Effector CD4-positive, alpha-beta T cell (primary cell): ENCODE data around the gene CYB5R4.
"Not testable (repeated sequence)": the region's sequence is repeated elsewhere in the genome, so short reads cannot be mapped to it uniquely, and the experiment has no call there.

Experiments
- DNase-seq: peaks from one replicate; pipeline ENCODE4 v3.0.0-alpha.2; 2020

Gene CYB5R4

DNA sequence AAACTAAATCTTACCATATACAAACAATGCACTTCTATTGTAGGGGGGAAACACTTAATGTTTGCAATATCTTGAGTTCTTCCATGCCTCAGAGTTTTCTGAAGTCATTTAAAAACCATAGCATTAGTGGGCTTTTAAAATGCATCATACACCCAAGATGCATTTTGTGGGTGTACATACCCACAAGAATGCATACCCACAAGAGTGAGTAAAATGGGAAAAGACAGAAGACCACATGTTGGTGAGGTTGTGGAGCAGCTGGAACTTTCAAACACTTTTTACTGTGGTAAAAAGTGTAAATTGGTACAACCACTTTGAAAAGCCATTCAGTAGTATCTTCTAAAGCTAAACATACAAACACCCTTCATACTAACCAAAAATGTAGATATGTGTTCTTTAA is 57.5 kb downstream of the CYB5R4 start:
- DNase-seq = no peak

- no peak for DNase-seq
Observed at GRCh38 chr6:83920017-83920416, 60.5 kb downstream of the CYB5R4 start.

DNA sequence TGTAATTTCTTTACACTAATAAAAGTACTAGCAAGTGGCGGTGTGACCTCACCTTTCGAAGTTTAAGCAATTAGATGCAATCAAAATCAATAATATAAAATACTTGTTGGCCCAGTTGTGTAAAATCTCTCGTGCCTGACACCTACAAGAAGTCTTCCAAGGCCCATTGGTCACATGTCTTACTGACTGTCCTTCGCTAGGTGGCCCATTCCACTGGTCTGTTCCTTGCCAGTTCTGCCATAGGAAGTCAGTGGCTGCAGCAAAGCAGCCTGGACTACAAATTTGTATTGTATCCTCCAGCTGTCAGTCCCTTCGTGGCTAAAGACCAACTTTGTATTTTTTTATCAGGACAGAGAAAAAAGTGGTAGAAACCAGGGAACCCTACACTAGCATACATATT is 61.8 kb downstream of the CYB5R4 start:
- DNase-seq = no peak

- DNase-seq = no peak
Observed at GRCh38 chr6:83927470-83927869, 68.0 kb downstream of the CYB5R4 start.

- no peak for DNase-seq
Observed at GRCh38 chr6:83928286-83928685, 68.8 kb downstream of the CYB5R4 start.

DNA sequence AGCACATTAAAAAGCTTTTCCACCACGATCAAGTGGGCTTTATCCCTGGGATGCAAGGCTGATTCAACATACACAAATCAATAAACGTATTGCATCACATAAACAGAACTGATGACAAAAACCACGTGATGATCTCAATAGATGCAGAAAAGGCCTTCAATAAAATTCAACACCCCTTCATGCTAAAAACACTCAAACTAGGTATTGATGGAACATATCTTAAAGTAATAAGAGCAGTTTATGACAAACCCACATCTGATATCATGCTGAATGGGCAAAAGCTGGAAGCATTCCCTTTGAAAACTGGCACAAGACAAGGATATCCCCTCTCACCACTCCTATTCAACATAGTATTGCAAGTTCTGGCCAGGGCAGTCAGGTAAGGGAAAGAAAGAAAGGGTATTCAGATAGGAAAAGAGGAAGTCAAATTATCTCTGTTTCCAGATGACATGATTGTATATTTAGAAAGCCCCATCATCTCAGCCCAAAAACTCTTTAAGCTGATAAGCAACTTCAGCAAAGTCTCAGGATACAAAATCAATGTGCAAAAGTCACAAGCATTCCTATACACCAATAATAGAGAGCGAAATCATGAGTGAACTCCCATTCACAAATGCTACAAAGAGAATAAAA is 86.8 kb downstream of the CYB5R4 start:
- DNase-seq = not testable (repeated sequence)

- DNase-seq = not testable (repeated sequence)
Observed at GRCh38 chr6:83947983-83948382, 88.5 kb downstream of the CYB5R4 start.

DNA sequence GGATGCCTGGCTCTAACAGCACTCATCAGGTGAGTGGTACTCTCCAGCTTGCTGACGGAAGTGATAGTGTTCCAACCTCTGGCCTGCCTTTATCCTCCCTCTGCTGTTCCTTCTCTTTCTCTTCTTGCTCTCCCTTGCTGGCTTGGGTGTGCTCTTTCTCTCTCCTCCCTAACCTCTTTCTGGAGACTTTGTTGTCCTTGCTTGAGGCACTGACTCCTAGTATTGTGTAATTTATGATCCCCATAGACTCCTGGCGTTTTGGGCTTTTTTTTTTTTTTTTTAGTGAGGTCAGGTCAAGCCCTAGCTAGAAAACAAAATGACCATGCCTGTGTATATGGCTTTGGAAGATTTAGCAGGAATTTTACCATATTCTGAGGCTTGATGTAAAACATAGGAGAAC is 89.4 kb downstream of the CYB5R4 start:
- DNase-seq = no peak

DNA sequence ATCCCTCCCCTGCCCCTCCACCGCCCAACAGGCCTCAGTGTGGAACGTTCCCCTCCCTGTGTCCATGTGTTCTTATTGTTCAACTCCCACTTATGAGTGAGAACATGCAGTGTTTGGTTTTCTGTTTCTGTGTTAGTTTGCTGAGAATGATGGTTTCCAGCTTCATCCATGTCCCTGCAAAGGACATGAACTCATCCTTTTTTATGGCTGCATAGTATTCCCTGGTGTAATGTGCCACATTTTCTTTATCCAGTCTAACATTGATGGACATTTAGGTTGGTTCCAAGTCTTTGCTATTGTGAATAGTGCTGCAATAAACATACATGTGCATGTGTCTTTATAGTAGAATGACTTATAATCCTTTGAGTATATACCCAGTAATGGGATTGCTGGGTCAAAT is 91.9 kb downstream of the CYB5R4 start:
- not testable (repeated sequence) for DNase-seq

GRCh38 chr6:83952830-83953229 is 93.3 kb downstream of the CYB5R4 start:
- no peak for DNase-seq

DNA sequence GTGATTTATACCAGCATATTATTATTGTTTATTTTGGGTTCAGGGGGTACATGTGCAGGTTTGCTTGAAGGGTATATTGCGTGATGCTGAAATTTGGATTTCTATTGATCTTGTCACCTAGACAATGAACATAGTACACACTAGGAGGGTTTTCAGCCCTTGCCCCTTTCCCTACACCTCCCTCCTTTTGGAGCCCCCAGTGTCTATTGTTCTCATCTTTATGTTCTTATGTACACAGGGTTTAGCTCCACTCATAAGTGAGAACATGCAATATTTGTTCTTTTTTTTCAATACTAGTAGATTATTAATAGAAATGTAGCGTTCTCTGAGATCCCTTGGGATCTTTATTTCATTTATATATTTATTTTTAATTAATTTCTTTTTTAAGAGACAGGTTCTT is 94.9 kb downstream of the CYB5R4 start:
- no peak for DNase-seq

DNA sequence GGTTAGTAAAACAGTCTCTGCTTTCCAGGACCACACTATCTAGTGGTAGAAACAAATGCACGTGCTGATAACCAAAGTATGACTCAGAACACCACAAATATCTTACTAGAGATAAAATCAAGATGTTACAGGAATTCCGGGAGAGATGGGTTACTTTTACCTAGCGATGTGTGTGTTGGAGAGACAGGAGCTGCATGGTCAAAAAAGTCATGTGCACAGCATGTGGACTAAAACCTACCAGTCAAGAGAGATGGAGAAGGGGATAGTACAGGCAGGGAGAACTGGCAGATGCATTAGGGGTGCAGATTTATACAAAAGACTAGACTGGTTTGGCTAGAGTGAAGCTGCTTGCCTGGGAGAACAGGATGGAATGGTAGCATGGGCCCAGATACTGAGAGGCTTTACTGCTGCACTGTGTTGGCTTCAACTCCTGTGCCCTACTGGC is 98.8 kb downstream of the CYB5R4 start:
- no peak for DNase-seq

GRCh38 chr6:83960664-83961063 is 101.2 kb downstream of the CYB5R4 start:
- DNase-seq = no peak

DNA sequence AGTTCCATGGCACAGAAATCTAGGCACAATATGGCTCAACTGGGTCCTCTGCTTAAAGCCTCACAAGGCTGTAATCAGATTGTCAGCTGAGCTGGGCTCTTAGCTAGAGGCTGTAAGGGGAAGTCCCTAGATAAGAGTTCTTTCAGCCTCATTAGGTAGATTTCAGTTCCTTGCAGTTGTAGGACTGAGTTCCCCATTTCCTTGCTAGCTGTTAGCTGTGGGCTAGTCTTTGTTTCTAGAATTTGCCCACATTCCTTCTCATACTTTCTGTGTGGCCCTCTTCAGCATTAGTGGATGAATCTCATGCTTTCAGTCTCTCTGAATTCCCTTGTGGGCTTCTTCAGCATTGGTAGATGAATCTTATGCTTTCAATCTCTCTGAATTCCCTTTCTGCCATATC is 103.1 kb downstream of the CYB5R4 start:
- DNase-seq = no peak

- no peak for DNase-seq
Observed at GRCh38 chr6:83966539-83966938, 107.0 kb downstream of the CYB5R4 start.

DNA sequence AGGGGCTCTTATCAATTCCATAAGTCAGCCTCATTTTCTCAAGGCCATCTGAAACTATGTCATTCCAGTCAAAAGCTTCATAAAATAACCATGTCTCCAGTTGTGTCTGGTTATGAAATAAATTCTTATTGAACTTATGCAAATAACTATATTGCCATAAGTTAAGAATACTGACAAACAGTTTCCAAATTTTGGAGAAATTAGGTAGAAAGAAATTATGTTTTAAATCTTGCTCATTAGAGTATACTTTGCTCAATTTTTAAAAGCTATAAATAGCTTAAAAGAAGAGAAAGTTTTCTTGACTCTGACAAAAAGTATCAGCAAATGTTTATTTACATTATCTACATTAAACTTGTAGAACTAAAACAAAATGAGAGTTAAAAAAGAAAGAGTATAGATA is 111.1 kb downstream of the CYB5R4 start:
- no peak for DNase-seq

DNA sequence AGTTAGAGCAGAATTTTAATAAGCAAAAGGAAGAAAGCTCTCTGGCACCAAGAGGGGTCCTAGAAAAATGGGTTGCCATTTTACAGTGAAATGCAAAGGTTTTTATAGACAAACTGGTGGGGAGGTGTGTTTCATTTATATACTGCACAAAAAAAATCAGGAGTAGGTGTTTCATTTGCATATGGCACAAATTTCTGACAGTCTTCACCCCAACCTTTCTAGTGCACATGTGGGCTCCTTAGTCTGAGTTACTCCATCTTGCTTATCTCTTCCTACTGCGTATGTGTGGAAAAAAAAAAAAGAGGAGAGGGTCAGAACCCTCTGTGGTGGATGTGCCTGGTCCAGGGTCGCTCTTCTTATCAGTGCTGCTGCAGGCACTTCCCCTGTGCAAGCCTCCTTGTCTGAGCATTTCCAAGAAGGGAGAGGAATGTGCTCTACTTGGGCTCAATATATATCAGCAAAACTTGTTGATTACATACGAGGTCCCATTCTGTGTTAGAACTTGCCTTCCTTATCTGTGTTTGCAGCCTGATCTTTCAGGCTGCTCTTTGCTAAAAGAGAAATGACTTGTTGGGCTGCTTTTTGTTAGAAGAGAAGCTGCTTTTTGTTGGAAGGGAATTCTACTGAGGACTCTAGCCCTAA is 115.0 kb downstream of the CYB5R4 start:
- no peak for DNase-seq

GRCh38 chr6:83976037-83976755 is 116.7 kb downstream of the CYB5R4 start:
- no peak for DNase-seq

- no peak for DNase-seq
Observed at GRCh38 chr6:83976871-83977270, 117.4 kb downstream of the CYB5R4 start.

GRCh38 chr6:83978324-83978734 is 118.8 kb downstream of the CYB5R4 start:
- DNase-seq = no peak

- no peak for DNase-seq
Observed at GRCh38 chr6:83978997-83979396, 119.5 kb downstream of the CYB5R4 start.

DNA sequence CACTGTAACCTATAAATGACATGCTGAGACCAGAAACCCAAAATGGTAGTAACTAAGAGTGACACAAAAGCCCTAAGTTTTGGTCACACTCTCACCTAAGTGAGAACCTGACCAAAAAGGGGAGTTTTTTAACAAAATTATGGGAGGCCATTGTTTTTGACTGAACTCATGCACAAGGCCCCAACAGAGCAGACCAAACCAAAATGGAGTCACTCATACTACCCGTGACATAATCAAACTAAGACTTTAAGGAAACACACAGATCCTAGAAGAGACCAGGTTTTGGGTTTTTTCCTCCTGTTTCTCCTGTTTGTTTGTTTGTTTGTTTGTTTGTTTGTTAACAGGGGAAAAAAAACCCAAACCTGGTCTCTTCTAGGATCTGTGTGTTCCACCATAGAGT is 124.9 kb downstream of the CYB5R4 start:
- DNase-seq = no peak

- DNase-seq = no peak
Observed at GRCh38 chr6:83985308-83985713, 125.8 kb downstream of the CYB5R4 start.

DNA sequence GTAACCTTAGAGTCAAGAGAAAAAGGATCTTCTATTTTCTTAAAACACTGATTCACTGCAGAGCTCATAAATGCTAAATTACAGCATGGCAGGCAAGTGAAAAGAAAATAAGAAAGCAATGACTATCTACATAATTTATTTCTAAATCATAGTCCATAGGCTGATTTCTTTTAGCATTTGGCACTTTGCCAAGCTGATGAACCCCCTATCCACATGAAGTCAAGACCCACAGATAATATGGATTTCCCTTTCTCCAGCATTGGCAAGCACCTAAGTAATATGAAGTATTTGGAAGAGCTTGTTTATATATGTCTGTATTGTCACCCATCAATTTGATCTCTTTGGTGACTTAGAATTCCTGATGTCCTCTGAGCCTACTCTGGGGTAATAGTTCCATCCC is 126.2 kb downstream of the CYB5R4 start:
- DNase-seq = no peak
